PC-3 (cell line): ENCODE data around the gene ZNF516. TPM values are rescaled to one million over a fixed set of nuclear protein-coding genes. Genes with fewer than 3 reads are reported as not detected.

Source experiments
- ATAC-seq: fragments of 200-7000 bp; cut with Tn5 transposase; 2 replicates; pipeline ENCODE4 v1.9.1; 2020; ENCODE audit warnings: mild to moderate bottlenecking, moderate library complexity
- BruUV-seq: library from RNA; stranded (reverse); fragments of 400-500 nt; replicated peaks from 2 replicates; lab custom pipeline; 2021; lab: Mats Ljungman, UMichigan
- CTCF ChIA-PET: fragments of 300-600 bp; sonication (Branson Sonifier 250); formaldehyde crosslinking; loops from one replicate; lab custom pipeline; 2022; ENCODE audit warnings: antibody characterized with exemption; lab: Charles Lee
- POLR2A ChIA-PET: fragments of 300-600 bp; sonication (Branson Sonifier 250); formaldehyde crosslinking; loops from one replicate; lab custom pipeline; 2022; ENCODE audit warnings: antibody characterized with exemption; ENCODE audit not compliant: unreplicated experiment; lab: Charles Lee
- DNase-seq: peaks from one replicate; pipeline ENCODE4 v3.0.0-alpha.2; 2015
- H2AFZ ChIP-seq: fragments of 300-600 bp; sonication (generic); 2 replicates; pipeline ENCODE4 v1.6.0; 2016; ENCODE audit warnings: antibody characterized with exemption, low read length
- H3F3A ChIP-seq: fragments of 300-600 bp; sonication (generic); one replicate; pipeline ENCODE4 v1.6.0; 2017; ENCODE audit warnings: antibody characterized with exemption, low read length, control low read depth, mild to moderate bottlenecking; ENCODE audit not compliant: unreplicated experiment
- H3K27ac ChIP-seq: fragments of 300-600 bp; sonication (generic); 2 replicates; pipeline ENCODE4 v1.5.1; 2016; ENCODE audit warnings: mild to moderate bottlenecking, low read length
- H3K27me3 ChIP-seq: fragments of 300-600 bp; sonication (generic); 2 replicates; pipeline ENCODE4 v1.6.1; 2016; ENCODE audit warnings: low read length, mixed read lengths
- H3K36me3 ChIP-seq: fragments of 300-600 bp; sonication (generic); 2 replicates; pipeline ENCODE4 v1.6.1; 2016; ENCODE audit warnings: low read depth, mixed run types, low read length, mixed read lengths
- H3K4me1 ChIP-seq: fragments of 300-600 bp; sonication (generic); 2 replicates; pipeline ENCODE4 v1.5.1; 2016; ENCODE audit warnings: low read length; ENCODE audit not compliant: insufficient read depth
- H3K4me2 ChIP-seq: fragments of 300-600 bp; sonication (generic); 2 replicates; pipeline ENCODE4 v1.6.0; 2016; ENCODE audit warnings: low read length
- H3K4me3 ChIP-seq: fragments of 300-600 bp; sonication (generic); 2 replicates; pipeline ENCODE4 v1.5.1; 2016; ENCODE audit warnings: mild to moderate bottlenecking, low read length, mixed read lengths
- H3K79me2 ChIP-seq: fragments of 300-600 bp; sonication (generic); 2 replicates; pipeline ENCODE4 v1.6.1; 2017; ENCODE audit warnings: low read length, mixed read lengths
- H3K9ac ChIP-seq: fragments of 300-600 bp; sonication (generic); 2 replicates; pipeline ENCODE4 v1.6.0; 2016; ENCODE audit warnings: mild to moderate bottlenecking, low read length
- H3K9me2 ChIP-seq: fragments of 300-600 bp; sonication (generic); replicated peaks from 2 replicates; pipeline ENCODE4 v1.6.1; 2016; ENCODE audit warnings: mixed run types, low read length, mixed read lengths
- H3K9me3 ChIP-seq: fragments of 300-600 bp; sonication (generic); 2 replicates; pipeline ENCODE4 v1.6.1; 2016; ENCODE audit warnings: low read length, mixed read lengths
- H4K20me1 ChIP-seq: fragments of 300-600 bp; sonication (generic); 2 replicates; pipeline ENCODE4 v1.6.1; 2016; ENCODE audit warnings: low read length, mixed read lengths
- CTCF ChIP-seq: fragments of 300-600 bp; sonication (generic); conservative IDR thresholded peaks from 2 replicates; pipeline ENCODE4 v1.5.1; 2017; ENCODE audit warnings: antibody characterized with exemption, low read depth, mild to moderate bottlenecking, low read length
- EZH2 ChIP-seq: fragments of 300-600 bp; sonication (generic); IDR thresholded peaks from one replicate; pipeline ENCODE4 v1.6.1; 2017; ENCODE audit warnings: antibody characterized with exemption, mild to moderate bottlenecking, low read length; ENCODE audit not compliant: unreplicated experiment
- EZH2phosphoT487 ChIP-seq: fragments of 300-600 bp; sonication (generic); IDR thresholded peaks from 2 replicates; pipeline ENCODE4 v1.6.1; 2018; ENCODE audit warnings: mild to moderate bottlenecking, antibody characterized with exemption, low read length, borderline replicate concordance
- intact Hi-C: fragments of 100-400 bp; cut with micrococcal nuclease; formaldehyde crosslinking; loops from 2 replicates; pipeline ENCODE4 v1.9.0; 2023
- total RNA-seq: library from RNA; depleted of rRNA; stranded (reverse); fragments of >200 nt; gene quantifications from 2 replicates; pipeline ENCODE4 v1.2.3, GENCODE V29; 2014

ZNF516 gene
- total RNA-seq, 1 experiment from 2014 or later = 4.0 TPM

- Histone ChIP-seq H3K27me3 (peaks cover 26% of the 10 kb centered on the region), H3K27ac (no peak overlapping the region), H3K4me1 (peaks cover 11% of the 10 kb centered on the region), H4K20me1 (no peaks in the 10 kb centered on the region), H3K4me3 (no peak overlapping the region), H3K4me2 (no peak overlapping the region), H3K36me3 (no peaks in the 10 kb centered on the region), H3K9me2 (no peaks in the 10 kb centered on the region), H3K9me3 (no peaks in the 10 kb centered on the region), H3K79me2 (no peaks in the 10 kb centered on the region), H2AFZ (no peak overlapping the region), H3K9ac (no peak overlapping the region), H3F3A (no peaks in the 10 kb centered on the region)
- intact Hi-C loops = no loop called here
- CTCF ChIA-PET = no interaction called here
- no peak for ATAC-seq
- no TSS peak for BruUV-seq
- DNase-seq = no peak
- POLR2A ChIA-PET = no interaction called here
- TF ChIP-seq EZH2 = no peak
- no peak for TF ChIP-seq EZH2phosphoT487
- no peak for TF ChIP-seq CTCF
Observed at GRCh38 chr18:76374330-76375281, 120.4 kb downstream of the ZNF516 start.

GRCh38 chr18:76373297-76373696 is 121.7 kb downstream of the ZNF516 start:
- H3K36me3 ChIP-seq = no peaks in the 10 kb centered on the region
- peaks cover 36% of the 10 kb centered on the region for H3K27me3 ChIP-seq
- H3K9me2 ChIP-seq = no peaks in the 10 kb centered on the region
- no peak overlapping the region for H3K9ac ChIP-seq
- ChIA-PET CTCF (no interaction called here), POLR2A (interaction anchor here (0.6 kb wide), 1 partner anchor 52 kb away, joined by 4 read pairs; no protein-coding TSS in a partner anchor)
- H3F3A ChIP-seq = no peaks in the 10 kb centered on the region
- no peak overlapping the region for H3K4me3 ChIP-seq
- H3K27ac ChIP-seq = no peak overlapping the region
- H3K9me3 ChIP-seq = no peaks in the 10 kb centered on the region
- peaks cover 11% of the 10 kb centered on the region for H3K4me1 ChIP-seq
- no peaks in the 10 kb centered on the region for H3K79me2 ChIP-seq
- no TSS peak for BruUV-seq
- no peaks in the 10 kb centered on the region for H4K20me1 ChIP-seq
- no peak overlapping the region for H2AFZ ChIP-seq
- TF ChIP-seq CTCF (no peak), EZH2phosphoT487 (no peak), EZH2 (no peak)
- H3K4me2 ChIP-seq = no peak overlapping the region
- intact Hi-C loops = no loop called here
- ATAC-seq = no peak
- peak; percentile 11 for DNase-seq
